T-cell (primary cell): ENCODE results near the gene TBL1XR1. TPM values are rescaled to one million over a fixed set of nuclear protein-coding genes. Genes with fewer than 3 reads are reported as not detected.

Source experiments
- ATAC-seq, 4 experiments: fragments of 200-7000 bp in 3 of 4; fragments of 150-1000 bp in 1 of 4; cut with Tn5 transposase; replicated peaks in 1 of 4; 1 replicate in 3 of 4; 2 replicates in 1 of 4; pipeline ENCODE4 v1.10.0; 2021; ENCODE audit warnings: moderate library complexity in 3 of 4, mild to moderate bottlenecking in 2 of 4, moderate number of reproducible peaks in 1 of 4
- CTCF ChIA-PET, 2 donors: fragments of 300-600 bp; sonication (Branson Sonifier 250); formaldehyde crosslinking; loops; one replicate each; lab custom pipeline; 2022; ENCODE audit warnings: antibody characterized with exemption in 2 of 2; lab: Charles Lee
- POLR2A ChIA-PET, 2 donors: fragments of 300-600 bp; sonication (Branson Sonifier 250); formaldehyde crosslinking; loops; one replicate each; lab custom pipeline; 2022; ENCODE audit warnings: antibody characterized with exemption in 2 of 2; lab: Charles Lee
- DNase-seq, 35 experiments: peaks; one replicate each; pipeline versions ENCODE4 v3.0.0 to v3.0.0-alpha.2; 2013 to 2023
- H3K27ac ChIP-seq: one replicate; pipeline ENCODE4 v1.5.1; 2013; ENCODE audit warnings: low read length
- H3K27me3 ChIP-seq, 2 experiments: replicated peaks in 1 of 2; 1 replicate in 1 of 2; 2 replicates in 1 of 2; pipeline versions ENCODE4 v1.6.1 to v1.7.0; 2013; ENCODE audit warnings: low read length in 1 of 2, mixed read lengths in 1 of 2; ENCODE audit not compliant: control insufficient read depth in 2 of 2, insufficient read depth in 2 of 2; ENCODE audit errors: extremely low read depth in 1 of 2
- H3K36me3 ChIP-seq, 2 donors: 1 replicate in 1 of 2; 2 replicates in 1 of 2; pipeline versions ENCODE4 v1.6.1 to v1.7.0; 2013; ENCODE audit warnings: low read length in 1 of 2; ENCODE audit not compliant: control insufficient read depth in 2 of 2, insufficient read depth in 1 of 2; ENCODE audit errors: extremely low read depth in 1 of 2
- H3K4me1 ChIP-seq, 2 experiments: 1 replicate in 1 of 2; 2 replicates in 1 of 2; pipeline versions ENCODE4 v1.6.1 to v1.7.0; 2013; ENCODE audit warnings: low read length in 2 of 2, mixed read lengths in 1 of 2; ENCODE audit not compliant: insufficient read depth in 2 of 2, control insufficient read depth in 1 of 2; ENCODE audit errors: extremely low read depth in 1 of 2
- H3K4me3 ChIP-seq, 2 donors: 1 replicate in 1 of 2; 2 replicates in 1 of 2; pipeline versions ENCODE4 v1.5.1 to v1.7.0; 2013; ENCODE audit warnings: mild to moderate bottlenecking in 2 of 2, low read length in 1 of 2, moderate library complexity in 1 of 2; ENCODE audit not compliant: control insufficient read depth in 1 of 2; ENCODE audit errors: extremely low read depth in 1 of 2
- H3K9me3 ChIP-seq: 2 replicates; pipeline ENCODE4 v1.7.0; 2013
- H3K27ac Mint-ChIP-seq, 2 donors: one replicate each; pipeline ENCODE4 v1.8.0; 2020 to 2021; ENCODE audit warnings: mild to moderate bottlenecking in 2 of 2, mixed read lengths in 2 of 2
- H3K27me3 Mint-ChIP-seq, 2 donors: one replicate each; pipeline ENCODE4 v1.8.0; 2021 to 2022; ENCODE audit warnings: mixed read lengths in 2 of 2
- H3K36me3 Mint-ChIP-seq: one replicate; pipeline ENCODE4 v1.8.0; 2021; ENCODE audit warnings: mixed read lengths
- H3K4me1 Mint-ChIP-seq, 3 donors: one replicate each; pipeline ENCODE4 v1.8.0; 2020 to 2022; ENCODE audit warnings: mixed read lengths in 3 of 3, mild to moderate bottlenecking in 1 of 3
- H3K4me3 Mint-ChIP-seq, 3 donors: one replicate each; pipeline ENCODE4 v1.8.0; 2020 to 2022; ENCODE audit warnings: mild to moderate bottlenecking in 3 of 3, mixed read lengths in 3 of 3, moderate library complexity in 3 of 3
- H3K9me3 Mint-ChIP-seq, 3 donors: one replicate each; pipeline ENCODE4 v1.8.0; 2020 to 2022; ENCODE audit warnings: mixed read lengths in 3 of 3
- WGBS: methylation state at CpG from one replicate; pipeline ENCODE4 v1.1.5; 2013; ENCODE audit warnings: missing lambda C conversion rate; ENCODE audit not compliant: insufficient coverage; 5-methylcytosine and 5-hydroxymethylcytosine counted together
- total RNA-seq, 35 experiments: library from RNA in 6 of 35; stranded (reverse) in 6 of 35; fragments of 120-200 nt in 1 of 35; gene quantifications; one replicate each; pipeline versions ENCODE4 v1.2.1 to v1.2.4 and lab custom pipeline; 2013 to 2026

TBL1XR1 gene
- total RNA-seq = 100 to 1,000 TPM; 120 to 156 (median 140) TPM
- 98.5 TPM for total RNA-seq (2013)
- 125 to 389 (median 237) reads per million in 29 experiments for total RNA-seq (lab: John Stamatoyannopoulos, UW)

GRCh38 chr3:177197041-177197726 lies at the start of gene TBL1XR1:
Gene TBL1XR1 (minus strand): TSS chr3:177197482. CDS start chr3:177064977, 132,505 bp downstream.
- Mint-ChIP-seq H3K4me3 (peak within 1 kb of the TSS; percentile 97), H3K36me3 (peaks cover 9% of the 10 kb centered on the region), H3K27ac (peak within 1 kb of the TSS; percentile 96), H3K27me3 (no peaks in the 10 kb centered on the region), H3K4me1 (peaks cover 64 to 67% (median 64%) of the 10 kb centered on the region in 3 donors), H3K9me3 (no peaks in the 10 kb centered on the region)
- Histone ChIP-seq H3K9me3 (no peaks in the 10 kb centered on the region), H3K36me3 (no peaks in the 10 kb centered on the region), H3K4me3 (peak within 1 kb of the TSS; percentile 88 to 91), H3K27ac (peak within 1 kb of the TSS; percentile 93), H3K4me1 (peaks cover 38 to 39% of the 10 kb centered on the region in 2 experiments), H3K27me3 (no peaks in the 10 kb centered on the region)
- CTCF ChIA-PET = interaction anchor here in 1 of 2 donors (0.6 to 3.2 kb wide), 5 partner anchors 53 to 401 kb away, joined by 3 to 23 read pairs (median 4); no protein-coding TSS in a partner anchor
- ATAC-seq (peak; percentile 66 to 69 (median 68)), DNase-seq (peak; percentile 75 to 95 (median 87))
- POLR2A ChIA-PET = interaction anchor here (0.6 to 1.5 kb wide), 7 partner anchors 13 to 229 kb away, joined by 3 to 15 read pairs (median 3); no protein-coding TSS in a partner anchor
- under 1% methylated on average over 40 of the region's 93 CpGs for WGBS

DNA sequence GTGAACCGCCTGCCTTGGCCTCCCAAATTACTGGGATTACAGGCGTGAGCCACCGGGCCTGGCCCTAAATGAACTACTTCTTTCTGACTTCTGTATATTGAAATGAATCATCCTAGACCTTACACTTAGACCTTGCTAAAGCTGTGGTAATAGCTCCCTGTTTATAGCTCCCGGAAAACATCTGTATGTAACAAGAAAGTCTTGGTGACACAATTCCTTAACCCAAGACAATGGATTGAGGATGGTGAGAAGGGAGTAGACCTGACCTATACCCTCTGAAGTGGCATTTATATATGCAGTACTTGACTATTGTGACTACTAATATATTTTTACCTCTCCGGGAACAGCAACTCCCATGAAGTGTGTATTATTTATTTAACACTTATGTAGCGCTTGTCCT lies 48.0 kb upstream of the TBL1XR1 start:
- ATAC-seq (no peak), DNase-seq (no peak)
- Histone ChIP-seq H3K36me3 (no peaks in the 10 kb centered on the region), H3K9me3 (no peaks in the 10 kb centered on the region), H3K27me3 (no peaks in the 10 kb centered on the region), H3K4me1 (no peaks in the 10 kb centered on the region), H3K27ac (no peak overlapping the region), H3K4me3 (no peak overlapping the region)
- H3K27ac Mint-ChIP-seq = no peak overlapping the region
- peaks cover 0 to 3% (median 2%) of the 10 kb centered on the region in 3 donors for H3K4me1 Mint-ChIP-seq
- POLR2A ChIA-PET = interaction anchor here in 1 of 2 donors (0.6 kb wide), 1 partner anchor 12 kb away, joined by 3 read pairs; no protein-coding TSS in a partner anchor
- 100% methylated on average over 1 of the region's 6 CpGs for whole genome bisulfite sequencing
- no peaks in the 10 kb centered on the region for H3K27me3 Mint-ChIP-seq
- peaks cover 0 to 8% (median 0%) of the 10 kb centered on the region in 3 donors for H3K9me3 Mint-ChIP-seq
- CTCF ChIA-PET = no interaction called here
- no peaks in the 10 kb centered on the region for H3K36me3 Mint-ChIP-seq
- no peak overlapping the region for H3K4me3 Mint-ChIP-seq

DNA sequence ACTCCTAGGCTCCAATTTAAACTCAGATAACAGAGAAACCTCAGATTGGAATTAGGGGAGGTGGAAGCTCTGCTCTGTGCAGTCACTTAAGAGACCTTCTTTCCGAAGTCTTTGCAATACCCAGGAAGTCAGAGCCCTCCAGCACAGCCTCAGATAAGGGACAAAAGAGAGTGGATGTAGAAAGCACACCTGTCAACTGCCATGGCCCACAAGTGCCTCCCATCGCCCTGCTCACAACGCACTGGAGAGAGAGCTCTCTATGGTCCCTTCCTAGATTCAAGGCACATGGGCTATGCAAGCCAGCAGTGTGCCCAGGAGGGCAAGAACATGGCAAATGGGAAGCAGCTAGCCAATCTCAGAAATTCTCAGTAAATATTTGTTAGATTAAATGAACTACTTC lies 47.3 kb upstream of the TBL1XR1 start:
- H3K4me1 Mint-ChIP-seq = peaks cover 0 to 3% (median 2%) of the 10 kb centered on the region in 3 donors
- Histone ChIP-seq H3K4me1 (no peaks in the 10 kb centered on the region), H3K4me3 (no peak overlapping the region), H3K9me3 (no peaks in the 10 kb centered on the region), H3K36me3 (no peaks in the 10 kb centered on the region), H3K27ac (no peak overlapping the region), H3K27me3 (no peaks in the 10 kb centered on the region)
- H3K27me3 Mint-ChIP-seq = no peaks in the 10 kb centered on the region
- peaks cover 0 to 8% (median 0%) of the 10 kb centered on the region in 3 donors for H3K9me3 Mint-ChIP-seq
- DNase-seq (no peak), ATAC-seq (no peak)
- 86% methylated on average over 2 of the region's 3 CpGs for WGBS
- H3K36me3 Mint-ChIP-seq = no peaks in the 10 kb centered on the region
- no peak overlapping the region for H3K27ac Mint-ChIP-seq
- no peak overlapping the region for H3K4me3 Mint-ChIP-seq
- ChIA-PET CTCF (no interaction called here), POLR2A (no interaction called here)

DNA sequence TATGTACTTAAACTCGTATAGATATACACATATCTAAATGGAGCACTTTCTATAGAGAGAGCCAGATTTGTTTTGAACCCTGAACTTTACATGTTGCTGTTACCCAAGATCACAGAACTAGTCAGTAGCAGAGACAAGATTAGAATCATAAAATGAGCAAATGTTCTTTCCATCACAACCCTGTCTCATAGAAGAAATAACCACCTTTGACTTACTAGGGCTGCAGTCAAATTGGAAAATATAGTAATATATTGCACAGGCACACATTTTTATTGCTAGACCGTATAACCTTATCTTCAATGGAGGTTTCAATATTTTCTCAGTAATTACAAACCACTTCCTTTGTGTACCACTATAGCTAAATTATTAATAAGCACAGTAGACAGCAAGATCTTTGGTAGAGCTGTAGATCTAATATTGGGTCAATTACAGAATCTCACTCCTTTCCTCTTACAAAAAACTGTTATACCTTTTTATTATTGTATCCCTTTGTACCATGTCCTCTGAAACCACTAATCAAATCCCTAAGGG lies 41.5 kb upstream of the TBL1XR1 start:
- Histone ChIP-seq H3K4me3 (no peak overlapping the region), H3K4me1 (no peaks in the 10 kb centered on the region), H3K27ac (no peak overlapping the region), H3K9me3 (no peaks in the 10 kb centered on the region), H3K36me3 (no peaks in the 10 kb centered on the region), H3K27me3 (no peaks in the 10 kb centered on the region)
- H3K27me3 Mint-ChIP-seq = no peaks in the 10 kb centered on the region
- H3K4me1 Mint-ChIP-seq = peaks cover 6 to 9% (median 7%) of the 10 kb centered on the region in 3 donors
- DNase-seq (no peak), ATAC-seq (no peak)
- WGBS = no CpG with 5 or more reads among the region's 2 CpGs
- H3K4me3 Mint-ChIP-seq = no peak overlapping the region
- CTCF ChIA-PET = interaction anchor here in 1 of 2 donors (0.6 kb wide), 1 partner anchor 24 kb away, joined by 3 read pairs; no protein-coding TSS in a partner anchor
- no peak overlapping the region for H3K27ac Mint-ChIP-seq
- H3K36me3 Mint-ChIP-seq = no peaks in the 10 kb centered on the region
- H3K9me3 Mint-ChIP-seq = no peaks in the 10 kb centered on the region
- POLR2A ChIA-PET = interaction anchor here (0.5 to 0.6 kb wide), 2 partner anchors 9 to 11 kb away, joined by 3 to 4 read pairs; no protein-coding TSS in a partner anchor

- WGBS = 100% methylated on average over 2 of the region's 4 CpGs
- no peaks in the 10 kb centered on the region for H3K4me1 ChIP-seq
- no peaks in the 10 kb centered on the region for H3K36me3 ChIP-seq
- H3K4me1 Mint-ChIP-seq = peaks cover 6 to 7% (median 7%) of the 10 kb centered on the region in 3 donors
- no peak overlapping the region for H3K27ac ChIP-seq
- H3K36me3 Mint-ChIP-seq = no peaks in the 10 kb centered on the region
- H3K9me3 ChIP-seq = no peaks in the 10 kb centered on the region
- H3K27me3 ChIP-seq = no peaks in the 10 kb centered on the region
- H3K4me3 Mint-ChIP-seq = no peak overlapping the region
- no peak for ATAC-seq
- ChIA-PET POLR2A (no interaction called here), CTCF (no interaction called here)
- no peaks in the 10 kb centered on the region for H3K9me3 Mint-ChIP-seq
- DNase-seq = no peak
- no peak overlapping the region for H3K4me3 ChIP-seq
- no peak overlapping the region for H3K27ac Mint-ChIP-seq
- no peaks in the 10 kb centered on the region for H3K27me3 Mint-ChIP-seq
These were observed 39.9 kb upstream of the TBL1XR1 start for GRCh38 chr3:177237206-177237605.

GRCh38 chr3:177236704-177237103 lies 39.4 kb upstream of the TBL1XR1 start:
- H3K4me1 ChIP-seq = no peaks in the 10 kb centered on the region
- ATAC-seq (no peak), DNase-seq (no peak)
- no peaks in the 10 kb centered on the region for H3K36me3 Mint-ChIP-seq
- no peaks in the 10 kb centered on the region for H3K36me3 ChIP-seq
- no peaks in the 10 kb centered on the region for H3K27me3 Mint-ChIP-seq
- H3K9me3 Mint-ChIP-seq = no peaks in the 10 kb centered on the region
- ChIA-PET POLR2A (no interaction called here), CTCF (no interaction called here)
- peaks cover 6 to 7% (median 7%) of the 10 kb centered on the region in 3 donors for H3K4me1 Mint-ChIP-seq
- no peak overlapping the region for H3K27ac Mint-ChIP-seq
- H3K9me3 ChIP-seq = no peaks in the 10 kb centered on the region
- no peaks in the 10 kb centered on the region for H3K27me3 ChIP-seq
- H3K4me3 ChIP-seq = no peak overlapping the region
- H3K27ac ChIP-seq = no peak overlapping the region
- H3K4me3 Mint-ChIP-seq = no peak overlapping the region
- 100% methylated on average over 1 of the region's 2 CpGs for WGBS
